ENCODE data around the gene ZNF474.

Gene ZNF474

GRCh38 chr5:122175852-122176251 is 46.5 kb downstream of the ZNF474 start:
- Histone ChIP-seq H3K36me3 (ENCODE audit: insufficient read depth) (no peaks in the 10 kb centered on the region), H3K4me2 (no peak overlapping the region), H3K4me1 (ENCODE audit: low read depth, poor library complexity, severe bottlenecking) (no peaks in the 10 kb centered on the region), H3K9ac (no peak overlapping the region), H3K4me3 (IDR thresholded peaks at IDR 0.05; ENCODE audit: insufficient read depth, low read depth, low read length) (no peak overlapping the region), H3K79me2 (ENCODE audit: insufficient read depth, low read depth) (no peaks in the 10 kb centered on the region), H2AFZ (ENCODE audit: low read depth) (no peak overlapping the region), H3K27ac (no peak overlapping the region), H3K27me3 (ENCODE audit: insufficient read depth, low read depth) (no peaks in the 10 kb centered on the region), H4K20me1 (ENCODE audit: insufficient read depth) (no peaks in the 10 kb centered on the region)
- no peak for TF ChIP-seq CTCF (conservative IDR thresholded peaks at IDR 0.05; ENCODE audit: low read depth, low read length)

GRCh38 chr5:122177161-122177560 is 47.8 kb downstream of the ZNF474 start:
- Histone ChIP-seq H3K4me1 (ENCODE audit: low read depth, poor library complexity, severe bottlenecking) (no peaks in the 10 kb centered on the region), H3K27ac (no peak overlapping the region), H3K27me3 (ENCODE audit: insufficient read depth, low read depth) (no peaks in the 10 kb centered on the region), H3K4me2 (no peak overlapping the region), H3K79me2 (ENCODE audit: insufficient read depth, low read depth) (no peaks in the 10 kb centered on the region), H3K36me3 (ENCODE audit: insufficient read depth) (no peaks in the 10 kb centered on the region), H3K9ac (no peak overlapping the region), H2AFZ (ENCODE audit: low read depth) (no peak overlapping the region), H4K20me1 (ENCODE audit: insufficient read depth) (no peaks in the 10 kb centered on the region), H3K4me3 (IDR thresholded peaks at IDR 0.05; ENCODE audit: insufficient read depth, low read depth, low read length) (no peak overlapping the region)
- no peak for TF ChIP-seq CTCF (conservative IDR thresholded peaks at IDR 0.05; ENCODE audit: low read depth, low read length)

DNA sequence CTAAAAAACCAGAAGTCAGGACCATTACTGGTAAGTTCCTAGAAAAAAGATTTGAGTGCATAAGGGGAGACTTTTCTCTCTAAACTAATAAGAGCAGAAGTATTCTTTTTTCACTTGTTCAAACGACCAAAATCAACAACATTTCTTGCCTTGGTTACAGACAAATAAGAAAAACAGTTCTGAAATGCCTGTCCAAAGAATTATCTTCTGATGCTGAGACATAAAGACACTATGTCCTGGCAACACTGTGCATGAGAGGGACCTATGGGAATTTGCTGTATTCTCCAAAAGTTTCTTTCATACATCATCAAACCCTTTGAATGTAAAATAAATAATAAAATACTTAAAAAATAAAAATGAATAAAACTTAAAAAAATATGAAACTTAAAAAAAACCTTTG is 50.4 kb downstream of the ZNF474 start:
- Histone ChIP-seq H3K4me3 (IDR thresholded peaks at IDR 0.05; ENCODE audit: insufficient read depth, low read depth, low read length) (no peak overlapping the region), H3K4me1 (ENCODE audit: low read depth, poor library complexity, severe bottlenecking) (no peaks in the 10 kb centered on the region), H3K36me3 (ENCODE audit: insufficient read depth) (no peaks in the 10 kb centered on the region), H3K27me3 (ENCODE audit: insufficient read depth, low read depth) (no peaks in the 10 kb centered on the region), H4K20me1 (ENCODE audit: insufficient read depth) (no peaks in the 10 kb centered on the region), H3K4me2 (no peak overlapping the region), H2AFZ (ENCODE audit: low read depth) (no peak overlapping the region), H3K9ac (no peak overlapping the region), H3K79me2 (ENCODE audit: insufficient read depth, low read depth) (no peaks in the 10 kb centered on the region), H3K27ac (no peak overlapping the region)
- no peak for TF ChIP-seq CTCF (conservative IDR thresholded peaks at IDR 0.05; ENCODE audit: low read depth, low read length)

- Histone ChIP-seq H3K4me3 (IDR thresholded peaks at IDR 0.05; ENCODE audit: insufficient read depth, low read depth, low read length) (no peak overlapping the region), H3K27me3 (ENCODE audit: insufficient read depth, low read depth) (no peaks in the 10 kb centered on the region), H3K36me3 (ENCODE audit: insufficient read depth) (no peaks in the 10 kb centered on the region), H2AFZ (ENCODE audit: low read depth) (no peak overlapping the region), H3K79me2 (ENCODE audit: insufficient read depth, low read depth) (no peaks in the 10 kb centered on the region), H3K4me2 (no peak overlapping the region), H3K9ac (no peak overlapping the region), H4K20me1 (ENCODE audit: insufficient read depth) (no peaks in the 10 kb centered on the region), H3K27ac (no peak overlapping the region), H3K4me1 (ENCODE audit: low read depth, poor library complexity, severe bottlenecking) (no peaks in the 10 kb centered on the region)
- no peak for TF ChIP-seq CTCF (conservative IDR thresholded peaks at IDR 0.05; ENCODE audit: low read depth, low read length)
Measured at GRCh38 chr5:122180146-122180712, 50.9 kb downstream of the ZNF474 start.
